K562 (cell line): Measurements from ENCODE around the gene ERAS. TPM values are rescaled to one million over a fixed set of nuclear protein-coding genes. Genes with fewer than 3 reads are reported as not detected.

Experiments used
- ARID1B ChIP-seq: fragments of 450-650 bp; IDR thresholded peaks from 2 replicates; pipeline ENCODE4 v1.6.1; 2016; ENCODE audit warnings: antibody characterized with exemption, mild to moderate bottlenecking, inconsistent platforms
- CBFB ChIP-seq: sonication (generic); formaldehyde crosslinking; IDR thresholded peaks from 2 replicates; pipeline ENCODE4 v1.4.0; 2020; ENCODE audit warnings: mild to moderate bottlenecking, missing genetic modification reagents
- CBX3 ChIP-seq, 2 experiments: IDR thresholded peaks; 1 replicate in 1 of 2; 2 replicates in 1 of 2; pipeline ENCODE4 v1.6.1; 2012; ENCODE audit warnings: inconsistent platforms in 2 of 2, low read length in 2 of 2, borderline replicate concordance in 1 of 2, control low read depth in 1 of 2
- FOSL1 ChIP-seq: fragments of 200-800 bp; sonication (Bioruptor generic); conservative IDR thresholded peaks from 2 replicates; pipeline ENCODE4 v1.6.1; 2016; ENCODE audit warnings: missing genetic modification characterization, missing compliant biosample characterization
- GATA2 ChIP-seq: sonication (generic); formaldehyde crosslinking; IDR thresholded peaks from 2 replicates; pipeline ENCODE4 v1.4.0; 2020; ENCODE audit warnings: mild to moderate bottlenecking, missing genetic modification reagents
- HDAC1 ChIP-seq, 2 experiments: fragments of 450-650 bp; IDR thresholded peaks; 2 replicates each; pipeline ENCODE4 v1.6.1; 2016 to 2017; ENCODE audit warnings: inconsistent platforms in 1 of 2, mild to moderate bottlenecking in 1 of 2, moderate library complexity in 1 of 2
- HDAC2 ChIP-seq: fragments of 450-650 bp; IDR thresholded peaks from 2 replicates; pipeline ENCODE4 v1.6.1; 2016; ENCODE audit warnings: mild to moderate bottlenecking
- LCOR ChIP-seq: sonication (generic); formaldehyde crosslinking; IDR thresholded peaks from 2 replicates; pipeline ENCODE4 v1.8.0; 2022; ENCODE audit warnings: mild to moderate bottlenecking, missing genetic modification reagents
- MCM3 ChIP-seq: fragments of 450-650 bp; IDR thresholded peaks from 2 replicates; pipeline ENCODE4 v1.6.1; 2016
- NFE2 ChIP-seq: IDR thresholded peaks from 2 replicates; pipeline ENCODE4 v1.6.1; 2014; ENCODE audit warnings: antibody characterized with exemption, low read depth
- NFRKB ChIP-seq: fragments of 450-650 bp; IDR thresholded peaks from 2 replicates; pipeline ENCODE4 v1.6.1; 2016; ENCODE audit warnings: low read depth
- NFYB ChIP-seq: IDR thresholded peaks from 2 replicates; pipeline ENCODE4 v1.6.1; 2011; ENCODE audit warnings: mild to moderate bottlenecking, moderate library complexity; ENCODE audit not compliant: insufficient read length; ENCODE audit errors: extremely low read depth
- RBFOX2 ChIP-seq: fragments of 200-400 bp; formaldehyde crosslinking; IDR thresholded peaks from 2 replicates; pipeline ENCODE4 v1.6.1; 2017; ENCODE audit warnings: low read depth, mild to moderate bottlenecking, low read length, moderate library complexity
- RBM25 ChIP-seq: fragments of 200-400 bp; formaldehyde crosslinking; IDR thresholded peaks from 2 replicates; pipeline ENCODE4 v1.6.1; 2018; ENCODE audit warnings: low read length, low read depth, moderate library complexity; ENCODE audit not compliant: severe bottlenecking
- SMAD2 ChIP-seq: fragments of 150-350 bp; IDR thresholded peaks from 2 replicates; pipeline ENCODE4 v1.6.1; 2014; ENCODE audit warnings: low read depth, mild to moderate bottlenecking, low read length
- SOX6 ChIP-seq: fragments of 450-650 bp; IDR thresholded peaks from 2 replicates; pipeline ENCODE4 v1.6.1; 2014; ENCODE audit warnings: mild to moderate bottlenecking
- TCF7L2 ChIP-seq: fragments of 150-350 bp; IDR thresholded peaks from 2 replicates; pipeline ENCODE4 v1.6.1; 2016; ENCODE audit warnings: low read depth, mild to moderate bottlenecking, low read length, moderate library complexity
- ZBTB17 ChIP-seq: fragments of 450-650 bp; formaldehyde crosslinking; IDR thresholded peaks from 2 replicates; pipeline ENCODE4 v1.4.0; 2020; ENCODE audit warnings: mild to moderate bottlenecking
- ZFP36 ChIP-seq: fragments of 150-350 bp; IDR thresholded peaks from 2 replicates; pipeline ENCODE4 v1.6.1; 2018; ENCODE audit warnings: low read length, low read depth; ENCODE audit not compliant: partially characterized antibody
- ZNF318 ChIP-seq, 2 experiments: fragments of 450-650 bp; IDR thresholded peaks; 2 replicates each; pipeline ENCODE4 v1.6.1; 2016; ENCODE audit warnings: mild to moderate bottlenecking in 2 of 2, borderline replicate concordance in 1 of 2, low read depth in 1 of 2, moderate library complexity in 1 of 2
- ZNF77 ChIP-seq: fragments of 250-450 bp; sonication (Bioruptor Pico); IDR thresholded peaks from 2 replicates; pipeline ENCODE4 v1.5.0; 2020
- polyA plus RNA-seq, 8 experiments: library from polyadenylated mRNA; depleted of rRNA in 4 of 8; stranded (reverse) in 5 of 8; unstranded in 3 of 8; fragments of >200 nt; fragmentation: Nextera tagmentation in 2 of 8; fragmentation: Illumina TruSeq in 1 of 8; extraction: Ambion mirVana in 2 of 8; extraction: Trizol in 1 of 8; gene quantifications; 2 replicates each; pipeline versions ENCODE4 v1.2.1 to v1.2.3, GENCODE V29; 2011 to 2014; ENCODE audit warnings: inconsistent platforms in 1 of 8, missing spikeins in 1 of 8
- total RNA-seq, 7 experiments: library from RNA; depleted of rRNA in 6 of 7; stranded (reverse); fragments of >200 nt in 6 of 7; fragmentation: Illumina TruSeq in 2 of 7; extraction: Trizol in 2 of 7; gene quantifications; 2 replicates each; pipeline versions ENCODE4 v1.2.1 to v1.2.3, GENCODE V29; 2011 to 2021; ENCODE audit warnings: low replicate concordance in 1 of 7
- TF ChIP-seq, protein P1 (sequence below): sonication (generic); formaldehyde crosslinking; IDR thresholded peaks from 2 replicates; pipeline ENCODE4 v1.9.0; 2022; ENCODE audit warnings: mild to moderate bottlenecking, missing genetic modification reagents

ERAS gene
- total and polyA plus RNA-seq, 9 of the 15 experiments (the other 6 are each of a cell fraction or from before 2014, with no cell fraction given): 0.07 to 0.12 TPM; not detected in 7

- TF ChIP-seq ZNF318 (IDR thresholded peaks at IDR 0.05; ENCODE audit: borderline replicate concordance in 1 of 2, low read depth in 1 of 2) (peak in 1 of 2 experiments; percentile 72; a peak in 1 of 4 replicates), TCF7L2 (no peak), CBFB (peak; percentile 49; the same call in 1 of the 2 replicates), GATA2 (CRISPR knock-in tag) (peak; percentile 99), FOSL1 (tag) (peak; percentile 56), CBX3 (IDR thresholded peaks at IDR 0.05; ENCODE audit: borderline replicate concordance in 1 of 2, low read length in 2 of 2) (0 out of 3 replicates have a peak, but pooled peaks of 1 of the 2 experiments have one; percentile 26), ZBTB17 (CRISPR knock-in tag) (0 out of 2 replicates have a peak, but pooled peaks have one; percentile 57), NFE2 (0 out of 2 replicates have a peak, but pooled peaks have one; percentile 50), ARID1B (peak; percentile 99), RBFOX2 (no peak), SOX6 (peak; percentile 95), HDAC1 (IDR thresholded peaks at IDR 0.05) (peak in 1 of 2 experiments; percentile 91; a peak in 2 of 4 replicates), NFYB (peak; percentile 28), LCOR (peak; percentile 77), RBM25 (peak; percentile 12), MCM3 (no peak), SMAD2 (no peak), HDAC2 (peak; percentile 92), ZFP36 (no peak), NFRKB (peak; percentile 95), ZNF77 (CRISPR knock-in tag) (no peak)
- TF ChIP-seq, protein P1, sequence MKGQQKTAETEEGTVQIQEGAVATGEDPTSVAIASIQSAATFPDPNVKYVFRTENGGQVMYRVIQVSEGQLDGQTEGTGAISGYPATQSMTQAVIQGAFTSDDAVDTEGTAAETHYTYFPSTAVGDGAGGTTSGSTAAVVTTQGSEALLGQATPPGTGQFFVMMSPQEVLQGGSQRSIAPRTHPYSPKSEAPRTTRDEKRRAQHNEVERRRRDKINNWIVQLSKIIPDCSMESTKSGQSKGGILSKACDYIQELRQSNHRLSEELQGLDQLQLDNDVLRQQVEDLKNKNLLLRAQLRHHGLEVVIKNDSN (CRISPR knock-in tag): no peak
Observed at GRCh38 chrX:48800574-48801279, 25.6 kb upstream of the ERAS start (continued).
